Hematopoietic multipotent progenitor cell (in vitro differentiated cells): ENCODE measurements around the gene MAD2L2. TPM values are rescaled to one million over a fixed set of nuclear protein-coding genes. Genes with fewer than 3 reads are reported as not detected.
A peak's percentile ranks its signal among the peaks of the same experiment; 100 is the strongest.

Experiments
- DNase-seq, 3 donors: peaks; one replicate each; pipeline ENCODE4 v3.0.0-alpha.2; 2011 to 2015; ENCODE audit warnings: low read depth in 2 of 3, low spot score in 2 of 3
- total RNA-seq: library from RNA; depleted of rRNA; stranded (reverse); fragments of >200 nt; gene quantifications from one replicate; pipeline ENCODE4 v1.2.3, GENCODE V29; 2012

MAD2L2 gene
- total RNA-seq, 1 donor = 53.1 TPM

GRCh38 chr1:11654137-11654938 is 26.6 kb downstream of the MAD2L2 start, which contains the start of the genes FBXO2 and FBXO44:
Gene FBXO2, minus strand, starts transcription at chr1:11654429. Its CDS starts 89 bp downstream, at chr1:11654340.
Gene FBXO44, plus strand, starts transcription at chr1:11654877. Its CDS starts 959 bp downstream, at chr1:11655836.
- DNase-seq = no peak

DNA sequence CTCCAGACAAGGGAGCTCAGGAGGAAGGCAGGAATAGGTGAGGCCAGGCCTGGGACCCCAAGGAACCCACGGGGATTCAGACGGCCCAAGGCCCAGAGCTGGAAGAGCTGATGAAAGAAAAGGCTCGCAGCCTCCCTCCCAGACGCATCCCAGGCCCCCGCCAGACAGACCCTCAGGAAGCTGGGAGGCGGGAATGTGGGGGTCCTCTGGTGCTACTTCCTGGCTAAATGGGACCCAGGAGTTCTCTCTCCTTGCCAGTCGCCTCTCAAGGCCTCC is 27.1 kb downstream of the MAD2L2 start:
- DNase-seq = no peak

GRCh38 chr1:11653101-11653860 is 27.7 kb downstream of the MAD2L2 start:
- DNase-seq = no peak

- DNase-seq = no peak
Measured at GRCh38 chr1:11652203-11652780, 28.7 kb downstream of the MAD2L2 start.

DNA sequence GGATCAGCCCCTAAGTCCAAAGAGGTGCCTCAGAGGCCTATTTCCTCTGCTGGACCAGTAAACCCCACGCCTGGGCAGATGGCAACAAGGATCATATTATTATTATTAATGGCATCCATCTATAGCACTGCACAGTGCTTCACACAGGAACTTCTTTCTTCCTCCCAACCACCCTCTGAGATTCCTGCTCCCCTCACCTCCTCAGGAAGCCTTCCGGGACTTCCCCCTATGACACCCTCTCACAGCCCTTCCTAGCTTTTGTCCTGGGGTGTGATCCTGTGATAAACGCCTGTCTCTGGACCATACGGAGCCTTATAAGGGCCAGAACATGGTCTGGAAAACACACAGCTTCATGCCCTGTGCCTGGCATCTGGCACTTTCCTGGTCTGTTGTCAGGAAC is 29.9 kb downstream of the MAD2L2 start:
- no peak for DNase-seq

GRCh38 chr1:11650331-11650991 is 30.5 kb downstream of the MAD2L2 start:
- peak; percentile 55 to 80 (median 77) for DNase-seq

GRCh38 chr1:11649624-11650330 is 31.2 kb downstream of the MAD2L2 start:
- no peak for DNase-seq

DNA sequence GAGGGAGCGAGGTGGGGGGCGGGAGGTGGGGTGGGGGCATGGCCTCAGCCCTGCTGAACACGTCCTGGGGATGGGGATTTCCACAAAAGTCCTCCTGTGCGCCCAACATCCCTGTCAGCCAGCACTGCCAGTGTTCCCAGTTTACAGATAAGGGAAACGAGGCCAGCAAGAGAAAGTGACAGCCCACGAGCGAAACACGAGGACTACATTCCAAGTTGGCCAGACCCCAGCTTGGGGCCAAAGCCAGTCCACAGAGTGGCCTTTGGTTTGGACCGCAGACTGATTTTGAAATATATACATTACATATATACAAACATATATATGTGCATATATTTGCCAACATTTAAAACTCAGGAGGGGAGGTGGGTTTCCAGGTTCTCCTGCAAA is 31.7 kb downstream of the MAD2L2 start:
- no peak for DNase-seq

GRCh38 chr1:11648732-11649158 is 32.2 kb downstream of the MAD2L2 start:
- DNase-seq = peak in 1 of 3 donors; percentile 22

DNA sequence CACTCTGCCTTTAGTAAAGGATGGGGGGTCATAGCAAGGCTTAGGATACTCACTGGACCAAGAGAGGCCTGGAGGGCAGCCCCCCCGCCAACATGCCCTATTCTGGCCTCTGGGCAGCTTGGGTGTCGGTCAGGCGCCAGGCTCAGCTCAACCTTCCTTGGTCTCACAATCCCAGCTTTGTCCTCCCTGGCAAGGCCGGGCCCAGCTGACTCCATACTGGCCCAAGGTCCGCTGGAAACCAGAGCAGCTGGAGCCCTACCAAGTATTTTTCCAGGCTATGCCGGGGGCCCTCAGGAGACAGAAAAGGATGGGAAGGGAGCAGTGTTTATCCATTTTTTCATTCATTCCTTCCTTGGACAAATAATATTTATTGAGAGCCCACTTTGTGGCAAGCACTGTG is 32.9 kb downstream of the MAD2L2 start:
- DNase-seq = no peak

- DNase-seq = no peak
Measured at GRCh38 chr1:11647333-11647732, 33.6 kb downstream of the MAD2L2 start.

DNA sequence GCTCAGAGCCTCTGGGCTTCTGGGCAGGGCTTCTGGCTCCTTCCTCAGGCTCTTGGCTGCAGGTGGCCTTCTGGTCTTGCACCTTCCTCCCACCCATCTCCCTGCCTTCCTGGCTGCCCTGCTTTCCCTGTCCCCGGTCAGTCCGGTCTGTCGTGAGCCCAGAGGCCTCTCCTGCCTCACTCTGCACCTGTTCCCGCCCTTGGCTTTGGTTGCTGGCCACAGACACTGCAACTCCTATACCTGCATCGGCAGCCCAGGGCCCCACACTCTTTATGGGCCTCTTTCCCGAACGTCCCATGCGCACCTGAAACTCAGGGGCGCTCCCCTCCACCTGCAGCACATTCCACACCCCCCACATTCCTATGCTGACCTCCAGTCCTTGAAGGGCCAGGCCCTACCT is 34.6 kb downstream of the MAD2L2 start:
- DNase-seq = no peak

DNA sequence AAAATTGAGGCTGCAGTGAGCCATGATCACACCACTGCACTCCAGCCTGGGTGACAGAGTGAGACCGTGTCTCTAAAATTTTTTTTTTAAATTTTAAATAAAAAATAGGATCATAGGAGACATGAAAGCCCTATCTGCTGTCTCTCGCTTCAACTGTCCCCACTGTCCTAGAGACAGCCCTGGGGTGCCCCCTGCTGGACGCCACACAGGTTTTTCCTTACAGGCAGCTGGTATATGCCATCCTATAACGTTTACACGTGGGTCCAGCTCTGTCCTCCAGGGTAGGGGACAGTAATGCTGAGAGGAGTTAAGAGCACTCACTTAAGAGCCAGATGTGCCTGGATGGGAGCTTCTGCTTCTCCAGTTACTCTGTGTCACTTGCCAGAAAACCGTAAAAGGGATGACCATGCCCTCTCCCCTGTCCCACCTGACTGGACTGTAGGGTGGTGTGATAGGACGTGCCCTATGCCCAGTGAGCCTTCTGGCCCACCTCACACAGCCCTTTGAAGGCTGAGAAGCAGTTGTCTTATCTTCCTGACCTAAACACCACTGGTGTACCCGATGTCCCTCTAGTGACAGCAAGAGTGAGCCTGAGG is 35.2 kb downstream of the MAD2L2 start:
- DNase-seq = peak; percentile 48 to 89 (median 82)

- DNase-seq = no peak
Measured at GRCh38 chr1:11645270-11645669, 35.7 kb downstream of the MAD2L2 start.

DNA sequence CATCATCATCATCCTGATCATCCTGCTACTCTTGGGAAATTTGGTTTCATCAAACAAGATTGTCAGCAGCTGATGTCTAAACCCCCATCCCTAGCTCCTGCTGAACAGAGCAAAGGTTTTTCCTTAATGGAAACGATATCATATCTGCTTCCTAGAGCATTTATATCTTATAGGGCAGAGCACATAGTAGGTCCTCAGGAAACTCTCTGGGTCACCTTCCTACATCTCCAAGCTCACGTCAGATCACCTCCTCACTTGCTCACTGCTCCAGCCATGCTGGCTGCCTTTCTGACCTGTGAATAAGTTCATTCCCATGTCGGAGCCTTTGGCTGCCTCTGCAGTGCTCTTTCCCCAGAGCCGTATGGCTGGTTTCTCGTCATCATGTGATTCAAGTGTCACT is 37.2 kb downstream of the MAD2L2 start:
- no peak for DNase-seq

GRCh38 chr1:11642418-11643017 is 38.4 kb downstream of the MAD2L2 start:
- DNase-seq = peak in 2 of 3 donors; percentile 58 to 72

- no peak for DNase-seq
Measured at GRCh38 chr1:11641776-11642305, 39.1 kb downstream of the MAD2L2 start.

- no peak for DNase-seq
Measured at GRCh38 chr1:11640944-11641343, 40.0 kb downstream of the MAD2L2 start.

DNA sequence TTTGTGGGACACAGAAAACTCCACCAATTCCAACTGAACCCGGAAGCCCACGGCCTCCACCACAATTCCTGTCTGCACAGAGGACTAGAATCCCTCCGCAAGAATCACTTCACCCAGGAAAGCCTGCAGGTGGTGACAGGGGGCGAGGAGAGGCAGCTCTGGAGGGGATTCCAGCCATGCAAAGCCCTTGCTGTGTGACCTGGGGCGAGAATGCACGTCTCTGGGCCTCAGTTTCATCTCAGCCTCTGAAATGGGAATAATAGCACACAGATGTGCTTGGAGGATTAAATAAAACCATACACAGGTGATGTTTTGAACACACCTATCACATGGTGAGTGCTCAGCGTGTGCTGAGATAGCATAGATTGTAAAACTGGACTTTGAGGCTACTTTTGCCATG is 40.8 kb downstream of the MAD2L2 start:
- no peak for DNase-seq
